ENCODE data around the gene NAALADL1. TPM values are rescaled to one million over a fixed set of nuclear protein-coding genes. Genes with fewer than 3 reads are reported as not detected.

Gene NAALADL1
- total and polyA plus RNA-seq, 9 of the 15 experiments (the other 6 are each of a cell fraction or from before 2014, with no cell fraction given) = 0.06 to 0.72 (median 0.22) TPM; not detected in 4

- TF ChIP-seq NFIX (CRISPR knock-in tag; IDR thresholded peaks at IDR 0.05; ENCODE audit: low read depth) = no peak
- TF ChIP-seq DEAF1 (CRISPR knock-in tag; IDR thresholded peaks at IDR 0.05) = no peak
- TF ChIP-seq ZNF384 (IDR thresholded peaks at IDR 0.05; ENCODE audit: low read depth, low read length) = no peak
- TF ChIP-seq ZNF583 (CRISPR knock-in tag; IDR thresholded peaks at IDR 0.05) = peak; percentile 8; the same call in 1 of the 2 replicates
- TF ChIP-seq ZNF584 (CRISPR knock-in tag; IDR thresholded peaks at IDR 0.05; ENCODE audit: low read depth) = no peak; the same call in 1 of the 2 replicates
- TF ChIP-seq NR1H2 (CRISPR knock-in tag; IDR thresholded peaks at IDR 0.05) = peak; percentile 54; the same call in 1 of the 2 replicates
- TF ChIP-seq U2AF1 (optimal IDR thresholded peaks at IDR 0.05; ENCODE audit: low read depth, low read length) = no peak
- peak; percentile 59 for TF ChIP-seq ELF1 (tag; IDR thresholded peaks at IDR 0.05)
- TF ChIP-seq ZNF445 (CRISPR knock-in tag; IDR thresholded peaks at IDR 0.05; ENCODE audit: low read depth) = no peak
- TF ChIP-seq YBX1 (IDR thresholded peaks at IDR 0.05) = no peak
- no peak for TF ChIP-seq ZBTB1 (CRISPR knock-in tag; IDR thresholded peaks at IDR 0.05; ENCODE audit: borderline replicate concordance, low read depth)
- no peak for TF ChIP-seq BRF1 (IDR thresholded peaks at IDR 0.05; ENCODE audit: borderline replicate concordance, extremely low read depth, insufficient read length)
- no peak for TF ChIP-seq PRPF4 (IDR thresholded peaks at IDR 0.05; ENCODE audit: insufficient read depth, low read depth, low read length, poor library complexity, severe bottlenecking)
- TF ChIP-seq POU5F1 (IDR thresholded peaks at IDR 0.05; ENCODE audit: borderline replicate concordance, low read depth, low read length, partially characterized antibody) = no peak
- no peak for TF ChIP-seq CTCF (IDR thresholded peaks at IDR 0.05 in 2 of 3, conservative IDR thresholded peaks at IDR 0.05 in 1 of 3; ENCODE audit: insufficient read depth in 2 of 3, low read depth in 1 of 3, low read length in 3 of 3)
- 0 out of 2 replicates have a peak, but pooled peaks have one; percentile 42 for TF ChIP-seq TFAP4 (CRISPR knock-in tag; IDR thresholded peaks at IDR 0.05; ENCODE audit: borderline replicate concordance)
- TF ChIP-seq HDGF (IDR thresholded peaks at IDR 0.05) = no peak
- TF ChIP-seq ZNF518B (CRISPR knock-in tag; IDR thresholded peaks at IDR 0.05) = no peak
Observed at GRCh38 chr11:65059959-65060824, 1.8 kb upstream of the NAALADL1 start (continued).

All from K562 (cell line).